Ishikawa (cell line): ENCODE measurements around the gene TBC1D30.

Experiments
- CEBPB ChIP-seq: IDR thresholded peaks from 2 replicates; pipeline ENCODE4 v1.6.1; 2012
- CREB1 ChIP-seq: IDR thresholded peaks from 2 replicates; pipeline ENCODE4 v1.6.1; 2012; ENCODE audit warnings: low read depth
- EGR1 ChIP-seq: IDR thresholded peaks from 2 replicates; pipeline ENCODE4 v1.6.1; 2012
- EP300 ChIP-seq: IDR thresholded peaks from 2 replicates; pipeline ENCODE4 v1.6.1; 2012; ENCODE audit warnings: borderline replicate concordance
- MAX ChIP-seq: IDR thresholded peaks from 2 replicates; pipeline ENCODE4 v1.6.1; 2012
- RAD21 ChIP-seq: IDR thresholded peaks from 2 replicates; pipeline ENCODE4 v1.6.1; 2012; ENCODE audit warnings: low read depth
- REST ChIP-seq: IDR thresholded peaks from 2 replicates; pipeline ENCODE4 v1.6.1; 2012; ENCODE audit warnings: low read depth, mild to moderate bottlenecking
- TAF1 ChIP-seq: IDR thresholded peaks from 2 replicates; pipeline ENCODE4 v1.6.1; 2012; ENCODE audit warnings: low read depth, mild to moderate bottlenecking
- TCF12 ChIP-seq: IDR thresholded peaks from 2 replicates; pipeline ENCODE4 v1.6.1; 2012; ENCODE audit warnings: low read depth

- TF ChIP-seq TAF1: no peak
- TF ChIP-seq REST: no peak
- TF ChIP-seq TCF12: no peak
- TF ChIP-seq CREB1: no peak
- TF ChIP-seq EP300: no peak
- TF ChIP-seq MAX: no peak
- no peak for TF ChIP-seq EGR1
- TF ChIP-seq RAD21: no peak
- no peak for TF ChIP-seq CEBPB
Observed at GRCh38 chr12:64837427-64837826, 13.0 kb downstream of the TBC1D30 start.
